ENCODE measurements around the gene HOXD11. TPM values are rescaled to one million over a fixed set of nuclear protein-coding genes. Genes with fewer than 3 reads are reported as not detected.

The HOXD11 gene
- total RNA-seq, 2 donors from 2014 or later, result not detected

GRCh38 chr2:176122052-176122682, 15.1 kb downstream of the HOXD11 start:
- DNase-seq, result no peak
- Histone ChIP-seq H3K27ac (no peak overlapping the region), H3K36me3 (replicated peaks in 1 of 2; ENCODE audit: insufficient read depth in 1 of 2, low read depth in 2 of 2) (no peaks in the 10 kb centered on the region), H3K27me3 (peaks cover 0 to 54% of the 10 kb centered on the region in 2 donors), H3K4me3 (peak overlapping the region in 1 of 2 donors; percentile 8), H3K4me1 (peaks cover 14% of the 10 kb centered on the region), H3K9me3 (no peaks in the 10 kb centered on the region)
- peak; percentile 22 for ATAC-seq
- intact Hi-C loops (cut with DNase I), result loop anchor here (10.0 kb wide), 1 partner anchor 693 kb away; no protein-coding TSS in a partner anchor
- no peak for TF ChIP-seq CTCF (IDR thresholded peaks at IDR 0.05)
- TF ChIP-seq POLR2A (IDR thresholded peaks at IDR 0.05), result no peak
- WGBS, 2 donors, result 5 to 6% methylated on average over 45 to 46 of the region's 47 CpGs

GRCh38 chr2:176122683-176123410, 15.8 kb downstream of the HOXD11 start, which contains the start of gene HOXD9:
Gene HOXD9 (plus strand): TSS chr2:176122719. CDS start chr2:176122769, 50 bp downstream.
- H3K4me1 ChIP-seq, result peaks cover 14% of the 10 kb centered on the region
- DNase-seq (peak in 1 of 4 donors; percentile 43), ATAC-seq (peak; percentile 39)
- H3K27me3 ChIP-seq, result peaks cover 0 to 54% of the 10 kb centered on the region in 2 donors
- WGBS, 2 donors, result 4 to 8% methylated on average over 33 to 77 of the region's 84 CpGs
- H3K27ac ChIP-seq, result no peak within 1 kb of the TSS
- H3K36me3 ChIP-seq (replicated peaks in 1 of 2; ENCODE audit: insufficient read depth in 1 of 2, low read depth in 2 of 2), result no peaks in the 10 kb centered on the region
- no peaks in the 10 kb centered on the region for H3K9me3 ChIP-seq
- intact Hi-C loops (cut with DNase I), result loop anchor here (10.0 kb wide), 1 partner anchor 692 kb away; no protein-coding TSS in a partner anchor
- TF ChIP-seq POLR2A (IDR thresholded peaks at IDR 0.05) (no peak), CTCF (IDR thresholded peaks at IDR 0.05) (no peak)
- peak within 1 kb of the TSS in 1 of 2 donors; percentile 8 for H3K4me3 ChIP-seq

- H3K27ac ChIP-seq, result no peak overlapping the region
- TF ChIP-seq POLR2A (IDR thresholded peaks at IDR 0.05), result no peak
- TF ChIP-seq CTCF (IDR thresholded peaks at IDR 0.05), result no peak
- ATAC-seq, result no peak
- peaks cover 14% of the 10 kb centered on the region for H3K4me1 ChIP-seq
- peaks cover 0 to 59% of the 10 kb centered on the region in 2 donors for H3K27me3 ChIP-seq
- DNase-seq, result no peak
- H3K36me3 ChIP-seq (replicated peaks in 1 of 2; ENCODE audit: insufficient read depth in 1 of 2, low read depth in 2 of 2), result no peaks in the 10 kb centered on the region
- intact Hi-C loops (cut with DNase I), result loop anchor here (10.0 kb wide), 1 partner anchor 691 kb away; no protein-coding TSS in a partner anchor
- 5 to 9% methylated on average over 37 to 40 of the region's 40 CpGs for WGBS, 2 donors
- H3K9me3 ChIP-seq, result no peaks in the 10 kb centered on the region
- no peak overlapping the region for H3K4me3 ChIP-seq
These were observed 16.5 kb downstream of the HOXD11 start for GRCh38 chr2:176123411-176124109.

- Histone ChIP-seq H3K4me3 (no peak overlapping the region), H3K9me3 (no peaks in the 10 kb centered on the region), H3K4me1 (peaks cover 15% of the 10 kb centered on the region), H3K36me3 (replicated peaks in 1 of 2; ENCODE audit: insufficient read depth in 1 of 2, low read depth in 2 of 2) (no peaks in the 10 kb centered on the region), H3K27ac (no peak overlapping the region), H3K27me3 (peaks cover 0 to 66% of the 10 kb centered on the region in 2 donors)
- intact Hi-C loops (cut with DNase I), result loop anchor here (10.0 kb wide), 1 partner anchor 690 kb away; no protein-coding TSS in a partner anchor
- WGBS, 2 donors, result 8 to 11% methylated on average over 24 to 34 of the region's 34 CpGs
- ATAC-seq (no peak), DNase-seq (no peak)
- no peak for TF ChIP-seq POLR2A (IDR thresholded peaks at IDR 0.05)
These were observed 17.2 kb downstream of the HOXD11 start for GRCh38 chr2:176124110-176124946.

Measured in body of pancreas (tissue), 4 donors.